ENCODE measurements around the gene TRIM45.

TRIM45 gene

Small RNAs within 50 kb of the gene (small RNA-seq; reads per million reads assigned to genes)
- 0.10 to 2.1 reads per million in 2 experiments for gene MIR942
